Fibroblast of mammary gland (primary cell): ENCODE data around the gene CATSPERE.

Experiments used
- DNase-seq: peaks from one replicate; pipeline ENCODE4 v3.0.0-alpha.2; 2010; ENCODE audit warnings: low read depth
- H3K4me3 ChIP-seq: 2 replicates; pipeline ENCODE4 v1.5.1; 2011; ENCODE audit warnings: low read depth, mild to moderate bottlenecking, low read length, moderate library complexity; ENCODE audit not compliant: control insufficient read depth
- CTCF ChIP-seq: conservative IDR thresholded peaks from 2 replicates; pipeline ENCODE4 v1.5.1; 2011; ENCODE audit warnings: low read depth, low read length, inconsistent platforms; ENCODE audit not compliant: control insufficient read depth, insufficient read depth

The CATSPERE gene

DNA sequence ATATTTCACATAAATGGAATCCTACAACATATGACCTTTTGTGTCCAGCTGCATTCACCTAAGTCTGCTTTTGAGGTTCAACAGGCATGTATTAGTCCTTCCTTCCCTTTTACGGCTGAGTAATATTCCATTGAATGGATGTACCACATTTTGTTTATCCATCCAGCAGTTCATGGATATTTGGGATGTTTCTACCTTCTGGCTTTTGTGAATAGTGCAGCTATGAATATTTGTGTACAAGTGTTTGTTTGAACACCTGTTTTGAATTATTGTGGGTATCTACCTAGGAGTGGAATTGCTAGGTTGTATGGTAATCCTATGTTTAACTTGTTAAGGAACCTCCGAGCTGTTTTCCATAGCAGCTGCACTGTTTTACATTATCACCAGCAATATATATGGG, 129.6 kb downstream of the CATSPERE start:
- no peak for TF ChIP-seq CTCF
- no peak for DNase-seq
- no peak overlapping the region for H3K4me3 ChIP-seq

DNA sequence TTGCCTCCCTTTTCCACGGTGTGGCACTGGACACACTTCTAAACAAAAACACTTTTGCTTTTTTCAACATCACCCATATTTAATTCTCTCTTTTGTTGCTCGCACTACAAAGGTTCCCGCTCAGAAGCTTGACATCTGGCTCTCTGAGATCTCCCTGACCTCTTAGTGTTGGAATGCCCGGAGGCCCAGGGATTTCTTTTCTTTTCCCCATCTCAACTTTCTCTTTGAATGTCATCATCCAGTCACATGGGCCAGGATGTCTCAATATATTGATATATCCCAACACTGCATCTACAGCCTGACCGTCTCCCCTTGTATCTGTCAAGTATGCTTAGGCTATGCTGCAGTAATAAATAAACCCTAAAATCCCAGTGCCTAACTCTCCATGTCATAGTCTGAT, 137.5 kb downstream of the CATSPERE start:
- peak; percentile 11 for DNase-seq
- H3K4me3 ChIP-seq = no peak overlapping the region
- TF ChIP-seq CTCF = no peak

DNA sequence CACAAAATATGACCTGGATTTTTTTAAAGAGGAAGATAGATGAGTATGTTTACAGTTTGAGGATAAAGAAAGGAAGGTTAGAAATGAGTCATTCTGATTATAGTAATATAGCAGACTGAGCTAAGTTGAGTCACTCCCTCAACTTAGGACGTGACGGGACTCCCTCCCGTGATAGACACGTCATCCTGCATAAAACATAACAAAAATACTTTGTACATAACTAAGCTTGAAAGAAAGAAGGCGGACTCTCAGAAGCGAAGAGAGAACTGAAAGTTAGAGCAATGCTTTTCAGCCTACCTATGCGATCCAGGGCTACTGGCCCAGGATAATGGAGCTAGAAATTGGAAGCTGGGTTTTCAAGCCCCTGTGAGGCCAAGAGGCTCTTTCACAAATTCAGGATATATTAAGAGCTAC, 138.9 kb downstream of the CATSPERE start:
- peak; percentile 98 for DNase-seq
- peak overlapping the region; percentile 36 for H3K4me3 ChIP-seq
- no peak for TF ChIP-seq CTCF

GRCh38 chr1:244601336-244601735, 140.3 kb downstream of the CATSPERE start:
- DNase-seq = no peak
- H3K4me3 ChIP-seq = no peak overlapping the region
- TF ChIP-seq CTCF = no peak

GRCh38 chr1:244603498-244603897, 142.4 kb downstream of the CATSPERE start:
- peak; percentile 51 for DNase-seq
- TF ChIP-seq CTCF = peak; percentile 71
- no peak overlapping the region for H3K4me3 ChIP-seq

DNA sequence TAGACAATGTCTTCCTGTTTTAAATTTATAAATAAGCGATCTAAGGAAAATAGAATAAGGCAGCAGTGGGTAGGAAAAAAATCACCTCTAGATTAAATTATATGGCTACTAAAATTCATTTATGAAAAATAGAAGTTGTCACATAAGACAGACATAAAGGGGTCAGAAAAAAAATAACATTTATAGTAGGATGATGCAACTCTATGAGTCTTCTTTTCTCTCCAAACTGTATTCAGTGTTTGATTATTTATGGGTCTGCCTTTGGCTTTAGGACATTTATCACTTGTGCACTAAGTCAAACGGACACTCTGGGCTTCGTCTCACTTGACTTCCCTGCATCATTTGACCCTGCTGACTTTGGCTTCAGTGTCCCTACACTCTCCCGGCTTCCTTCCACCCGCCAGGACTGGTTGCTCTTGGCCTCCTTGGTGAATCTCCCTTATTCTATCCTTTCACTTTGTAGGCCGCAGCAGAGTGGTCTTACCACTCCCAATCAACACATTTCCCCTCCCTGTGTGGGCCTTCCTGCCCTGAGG, 144.8 kb downstream of the CATSPERE start:
- no peak overlapping the region for H3K4me3 ChIP-seq
- no peak for DNase-seq
- TF ChIP-seq CTCF = no peak
